Coronary artery (tissue), 2 donors: ENCODE results near the gene MANBA.
A peak's percentile ranks its signal among the peaks of the same experiment; 100 is the strongest.

Experiments used
- DNase-seq: peaks from one replicate; pipeline ENCODE4 v3.0.0-alpha.2; 2017; ENCODE audit warnings: low spot score
- H3K27ac ChIP-seq, 2 donors: fragments of 200-600 bp; sonication (generic); one replicate each; pipeline ENCODE4 v1.5.1; 2016 to 2019
- H3K4me3 ChIP-seq: fragments of 200-600 bp; sonication (generic); 2 replicates; pipeline ENCODE4 v1.5.1; 2016; ENCODE audit warnings: mild to moderate bottlenecking, moderate library complexity
- CTCF ChIP-seq: fragments of 200-600 bp; sonication (generic); IDR thresholded peaks from one replicate; pipeline ENCODE4 v1.5.1; 2019; ENCODE audit warnings: antibody characterized with exemption

The MANBA gene

GRCh38 chr4:102687982-102688433, 72.8 kb downstream of the MANBA start:
- H3K27ac ChIP-seq: no peak overlapping the region
- TF ChIP-seq CTCF: no peak
- no peak overlapping the region for H3K4me3 ChIP-seq
- DNase-seq: no peak

- H3K4me3 ChIP-seq: no peak overlapping the region
- H3K27ac ChIP-seq: peak overlapping the region in 1 of 2 donors; percentile 8
- no peak for TF ChIP-seq CTCF
- DNase-seq: no peak
Observed at GRCh38 chr4:102687373-102687981, 73.3 kb downstream of the MANBA start.

- no peak for DNase-seq
- H3K27ac ChIP-seq: no peak overlapping the region
- H3K4me3 ChIP-seq: no peak overlapping the region
- no peak for TF ChIP-seq CTCF
Observed at GRCh38 chr4:102685768-102686167, 75.0 kb downstream of the MANBA start.

- Histone ChIP-seq H3K27ac (no peak overlapping the region), H3K4me3 (no peak overlapping the region)
- no peak for DNase-seq
- no peak for TF ChIP-seq CTCF
Observed at GRCh38 chr4:102684610-102685052, 76.1 kb downstream of the MANBA start.

GRCh38 chr4:102683881-102684609, 76.7 kb downstream of the MANBA start:
- Histone ChIP-seq H3K27ac (no peak overlapping the region), H3K4me3 (no peak overlapping the region)
- TF ChIP-seq CTCF: no peak
- DNase-seq: no peak

GRCh38 chr4:102678695-102679335, 82.0 kb downstream of the MANBA start:
- H3K27ac ChIP-seq: no peak overlapping the region
- no peak for DNase-seq
- no peak overlapping the region for H3K4me3 ChIP-seq
- TF ChIP-seq CTCF: no peak
